Stimulated activated CD4-positive, alpha-beta T cell treated with anti-CD3 and anti-CD28 coated beads, Interleukin-4, amount 100 ng/mL, for 4 hours (primary cell): ENCODE data around the gene C1orf116.

Experiments
- DNase-seq, 2 experiments: peaks; one replicate each; pipeline ENCODE4 v3.0.0-alpha.2; 2020

The C1orf116 gene

DNA sequence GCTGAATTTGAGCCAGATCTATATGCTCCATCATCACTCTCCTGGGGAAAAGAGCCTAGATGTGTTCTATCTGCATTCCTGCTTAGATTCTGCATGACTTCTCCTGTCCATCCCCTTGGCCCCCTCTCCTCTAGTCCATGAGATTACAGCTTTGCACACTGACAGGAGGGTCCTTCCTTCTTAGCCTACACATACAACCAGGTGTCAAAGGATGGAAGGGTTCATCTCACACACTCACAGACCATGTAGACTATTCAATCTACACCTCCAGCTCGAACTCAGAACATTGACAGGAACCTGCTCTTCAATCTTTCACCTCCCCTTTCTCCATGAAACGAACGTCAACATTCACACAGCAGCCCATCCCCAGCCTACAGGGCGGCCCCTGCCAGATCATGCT is 13.8 kb downstream of the C1orf116 start:
- DNase-seq, result no peak

DNA sequence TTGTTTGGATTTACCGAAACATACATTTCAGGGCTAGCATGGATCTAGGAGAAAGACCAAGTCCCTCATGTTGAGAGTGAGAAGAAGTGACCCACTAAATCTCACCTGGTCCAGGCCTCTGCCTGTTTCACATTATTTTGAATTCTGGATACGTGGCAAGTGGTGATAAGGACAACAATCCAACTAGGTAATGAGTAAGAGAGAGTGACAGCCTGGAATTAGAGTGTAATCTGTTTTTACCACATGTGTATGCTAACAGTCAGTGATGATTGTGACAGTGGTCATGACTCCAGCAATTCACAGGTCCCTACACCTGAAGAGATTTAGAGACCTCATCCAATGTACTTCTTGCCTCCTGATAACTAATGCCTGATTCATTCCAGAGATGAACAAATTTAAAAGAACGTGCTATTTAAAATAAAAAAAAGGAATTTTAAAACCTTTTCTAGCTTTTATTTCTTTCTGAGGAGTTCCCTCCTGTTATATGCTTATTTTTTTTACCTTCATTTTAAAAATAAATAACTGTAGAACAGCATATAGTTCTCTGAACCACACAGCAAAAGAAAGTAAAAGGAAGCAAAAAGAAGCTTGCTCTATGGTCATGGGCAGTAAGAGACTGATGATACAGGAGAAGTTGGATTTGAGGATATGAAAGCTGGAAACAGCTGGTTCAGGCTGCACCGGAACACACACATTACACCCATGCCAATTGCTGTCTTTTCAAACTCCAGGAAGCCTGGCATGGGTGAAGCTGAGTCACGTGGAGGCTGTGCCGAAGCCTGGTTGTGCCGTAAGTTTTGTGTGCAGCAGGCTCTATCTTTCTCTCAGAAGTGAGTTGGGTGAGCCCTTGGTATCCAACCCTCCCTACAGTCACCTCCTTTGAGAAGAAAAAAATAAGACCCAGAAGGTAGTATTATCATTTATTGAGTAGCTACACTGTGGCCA is 14.7 kb downstream of the C1orf116 start:
- no peak for DNase-seq

DNA sequence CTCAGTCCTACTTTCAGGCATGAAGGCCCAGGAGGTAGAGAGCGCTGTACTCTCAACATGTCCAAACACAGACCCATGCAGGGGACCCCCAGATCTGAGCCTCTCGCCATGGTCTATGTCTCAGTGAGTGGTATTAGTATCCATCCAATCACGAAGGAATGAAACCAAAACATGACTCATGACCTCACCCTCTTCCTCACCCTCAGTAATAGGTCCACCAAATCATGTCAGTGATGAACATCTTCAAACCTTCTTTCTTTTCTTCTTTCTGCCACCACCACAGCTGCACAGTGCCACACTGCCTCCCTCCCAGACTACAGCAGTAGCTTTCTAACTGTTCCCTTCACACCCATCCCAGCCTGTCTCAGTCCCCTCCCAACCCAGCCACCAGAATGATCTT is 16.8 kb downstream of the C1orf116 start:
- DNase-seq, result no peak

GRCh38 chr1:207014728-207015127 is 17.8 kb downstream of the C1orf116 start:
- no peak for DNase-seq

- DNase-seq, result no peak
These were observed 19.1 kb downstream of the C1orf116 start for GRCh38 chr1:207013321-207014085.

GRCh38 chr1:207010726-207011125 is 21.8 kb downstream of the C1orf116 start:
- no peak for DNase-seq

GRCh38 chr1:207009945-207010344 is 22.6 kb downstream of the C1orf116 start:
- no peak for DNase-seq

GRCh38 chr1:207009182-207009850 is 23.2 kb downstream of the C1orf116 start:
- DNase-seq, result no peak

- DNase-seq, result no peak
These were observed 25.1 kb downstream of the C1orf116 start for GRCh38 chr1:207007352-207008033.

- no peak for DNase-seq
These were observed 25.6 kb downstream of the C1orf116 start for GRCh38 chr1:207006914-207007313.

- no peak for DNase-seq
These were observed 26.5 kb downstream of the C1orf116 start for GRCh38 chr1:207006083-207006482.

GRCh38 chr1:207004931-207005830 is 27.4 kb downstream of the C1orf116 start:
- peak in 1 of 2 experiments; percentile 21 for DNase-seq

- DNase-seq, result no peak
These were observed 29.3 kb downstream of the C1orf116 start for GRCh38 chr1:207003210-207003609.

GRCh38 chr1:207002724-207003146 is 29.8 kb downstream of the C1orf116 start:
- DNase-seq, result no peak

DNA sequence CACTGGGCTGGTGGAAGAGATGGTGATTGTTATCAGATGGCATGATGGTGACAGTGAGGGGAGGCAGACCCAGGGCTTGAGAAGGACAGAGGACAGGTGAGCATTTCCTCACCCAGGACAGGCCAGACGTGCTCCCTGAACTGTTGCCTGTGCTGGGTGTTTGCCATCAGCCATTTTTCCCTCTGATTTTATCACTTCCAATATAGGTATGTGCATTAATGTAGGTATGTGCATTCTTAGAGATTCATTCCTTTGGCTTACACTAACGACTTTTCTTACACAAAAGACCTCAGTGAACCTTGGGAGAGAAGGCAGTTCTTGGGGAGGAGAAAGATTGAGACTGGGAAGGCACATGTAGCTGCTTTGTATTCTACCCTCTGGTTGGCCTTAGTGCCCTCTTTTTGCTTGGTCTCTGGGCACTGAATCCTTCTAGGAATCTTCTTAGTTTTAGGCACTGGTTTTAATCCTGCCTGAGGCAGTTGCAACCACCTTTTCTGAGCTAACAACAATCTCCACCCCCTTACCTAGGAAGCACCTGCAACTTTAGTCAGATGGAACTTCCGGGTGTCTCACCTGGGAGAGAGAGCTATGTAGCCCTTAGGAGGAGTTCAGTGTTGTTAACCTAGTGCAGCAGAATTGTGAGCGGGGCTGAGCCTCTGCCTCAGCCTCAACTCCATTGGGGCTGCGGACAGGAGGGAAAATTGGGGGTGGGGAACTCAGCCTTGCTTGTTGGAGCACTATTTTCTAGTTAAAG is 30.9 kb downstream of the C1orf116 start:
- no peak for DNase-seq

DNA sequence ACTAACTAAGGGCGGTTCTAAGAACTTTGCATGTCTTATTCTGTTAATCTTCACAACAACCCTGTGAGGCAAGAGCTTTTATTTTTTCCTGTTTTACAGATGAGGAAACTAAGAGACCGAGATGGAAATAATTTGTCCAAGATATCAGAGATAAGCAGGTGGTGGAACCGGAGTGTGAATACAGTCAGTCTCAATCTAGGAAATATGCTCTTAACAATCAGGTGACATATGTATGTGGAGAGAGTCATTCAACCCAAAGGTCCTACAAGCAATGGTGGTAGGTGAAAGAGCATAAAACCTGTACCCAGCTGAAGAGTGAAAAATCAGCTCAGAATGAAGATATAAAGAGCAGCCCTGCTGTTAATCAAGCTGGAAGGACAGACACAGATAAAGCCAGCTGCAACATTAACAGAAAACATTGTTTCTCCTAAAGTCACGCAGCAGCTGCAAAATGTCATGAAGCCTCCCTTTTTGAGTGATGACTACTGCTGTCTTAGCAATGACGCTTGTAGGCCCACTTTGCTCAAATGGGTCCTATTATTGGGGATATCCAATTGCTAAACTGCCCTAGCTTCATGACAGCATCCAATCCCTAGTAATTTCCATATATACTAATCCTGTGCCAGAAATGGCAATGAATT is 31.8 kb downstream of the C1orf116 start:
- no peak for DNase-seq

- no peak for DNase-seq
These were observed 33.7 kb downstream of the C1orf116 start for GRCh38 chr1:206998816-206999215.

- DNase-seq, result no peak
These were observed 39.8 kb downstream of the C1orf116 start for GRCh38 chr1:206992790-206993189.

- no peak for DNase-seq
These were observed 44.7 kb downstream of the C1orf116 start for GRCh38 chr1:206987873-206988272.

GRCh38 chr1:206986885-206987284 is 45.7 kb downstream of the C1orf116 start:
- no peak for DNase-seq
